ENCODE results near the gene PDPK1. TPM values are rescaled to one million over a fixed set of nuclear protein-coding genes. Genes with fewer than 3 reads are reported as not detected.

PDPK1 gene
- total and polyA plus RNA-seq, 8 donors: 36.5 to 64.8 (median 44.4) TPM

GRCh38 chr16:2505695-2506094 lies 32.1 kb upstream of the PDPK1 start:
- Histone ChIP-seq H3K27me3 (no peaks in the 10 kb centered on the region), H3K9me3 (no peaks in the 10 kb centered on the region), H3K4me1 (peaks cover 0 to 74% of the 10 kb centered on the region in 2 donors), H3K27ac (no peak overlapping the region), H3K36me3 (peaks cover 0 to 6% of the 10 kb centered on the region in 2 donors), H3K4me3 (no peak overlapping the region)
- ATAC-seq (no peak), DNase-seq (no peak)
- intact Hi-C loops (cut with DNase I): no loop called here
- TF ChIP-seq, protein P1, sequence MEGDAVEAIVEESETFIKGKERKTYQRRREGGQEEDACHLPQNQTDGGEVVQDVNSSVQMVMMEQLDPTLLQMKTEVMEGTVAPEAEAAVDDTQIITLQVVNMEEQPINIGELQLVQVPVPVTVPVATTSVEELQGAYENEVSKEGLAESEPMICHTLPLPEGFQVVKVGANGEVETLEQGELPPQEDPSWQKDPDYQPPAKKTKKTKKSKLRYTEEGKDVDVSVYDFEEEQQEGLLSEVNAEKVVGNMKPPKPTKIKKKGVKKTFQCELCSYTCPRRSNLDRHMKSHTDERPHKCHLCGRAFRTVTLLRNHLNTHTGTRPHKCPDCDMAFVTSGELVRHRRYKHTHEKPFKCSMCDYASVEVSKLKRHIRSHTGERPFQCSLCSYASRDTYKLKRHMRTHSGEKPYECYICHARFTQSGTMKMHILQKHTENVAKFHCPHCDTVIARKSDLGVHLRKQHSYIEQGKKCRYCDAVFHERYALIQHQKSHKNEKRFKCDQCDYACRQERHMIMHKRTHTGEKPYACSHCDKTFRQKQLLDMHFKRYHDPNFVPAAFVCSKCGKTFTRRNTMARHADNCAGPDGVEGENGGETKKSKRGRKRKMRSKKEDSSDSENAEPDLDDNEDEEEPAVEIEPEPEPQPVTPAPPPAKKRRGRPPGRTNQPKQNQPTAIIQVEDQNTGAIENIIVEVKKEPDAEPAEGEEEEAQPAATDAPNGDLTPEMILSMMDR (IDR thresholded peaks at IDR 0.05): no peak

DNA sequence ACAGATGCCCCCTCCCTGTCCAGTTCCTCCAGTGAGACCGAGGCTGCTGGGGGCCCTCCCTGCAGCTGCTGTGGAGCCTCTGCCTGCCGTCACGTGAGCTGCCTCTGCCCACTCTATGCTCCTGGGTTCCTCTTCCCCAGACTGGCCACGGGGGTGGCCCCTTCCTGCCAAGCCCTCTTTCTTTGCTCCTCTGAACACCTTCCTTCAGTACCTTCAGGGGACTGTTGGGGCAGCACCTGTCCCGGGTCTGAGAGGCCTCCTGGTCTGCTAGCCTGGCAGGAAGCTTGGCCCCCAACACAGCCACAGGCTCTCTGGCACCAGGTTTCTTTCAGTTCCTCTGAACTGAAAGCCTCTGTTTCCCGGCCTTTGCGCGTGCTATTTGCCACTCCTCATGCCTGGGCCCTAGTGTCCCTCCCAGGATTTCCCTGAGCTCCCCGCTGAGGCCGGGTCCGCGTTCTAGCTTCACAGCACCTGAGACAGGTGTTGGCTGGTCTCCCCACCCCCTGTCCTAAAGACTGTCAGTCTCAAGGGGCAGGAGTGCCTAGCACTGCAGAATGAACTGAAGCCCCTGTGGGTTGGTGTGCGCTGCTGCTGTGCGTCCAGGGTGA lies 30.7 kb upstream of the PDPK1 start:
- H3K27ac ChIP-seq: peak overlapping the region; percentile 75 to 91

DNA sequence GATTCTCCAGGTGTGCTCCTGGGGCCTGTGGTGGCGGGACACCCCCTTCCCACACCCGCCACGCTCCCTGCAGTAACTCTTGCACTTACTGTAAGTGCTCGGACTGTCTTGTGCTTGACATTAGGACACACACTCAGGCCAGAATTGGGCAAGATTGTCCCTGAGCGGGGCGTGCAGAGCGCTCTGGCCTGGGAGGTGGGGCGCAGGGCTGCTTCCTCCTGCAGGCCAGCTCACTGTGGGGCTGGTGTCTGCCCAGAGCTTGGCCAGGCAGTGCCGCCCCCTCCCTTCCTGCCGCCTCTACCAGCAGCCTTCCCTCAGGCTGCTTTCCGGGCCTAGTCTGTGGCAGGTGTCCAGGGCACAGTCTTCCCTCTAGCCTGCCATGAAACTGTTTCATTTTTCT lies 30.2 kb upstream of the PDPK1 start:
- DNase-seq (peak in 2 of 4 donors; percentile 82 to 94), ATAC-seq (peak; percentile 67)
- Histone ChIP-seq H3K27me3 (no peaks in the 10 kb centered on the region), H3K27ac (peak overlapping the region; percentile 75 to 91), H3K9me3 (no peaks in the 10 kb centered on the region), H3K4me1 (peaks cover 0 to 73% of the 10 kb centered on the region in 2 donors), H3K4me3 (peak overlapping the region in 1 of 2 donors; percentile 6), H3K36me3 (no peaks in the 10 kb centered on the region)
- TF ChIP-seq, protein P1 (IDR thresholded peaks at IDR 0.05): no peak
- intact Hi-C loops (cut with DNase I): no loop called here

More for the DNA sequence above, 30.7 kb upstream of the PDPK1 start:
- DNase-seq (peak in 2 of 4 donors; percentile 82 to 87), ATAC-seq (peak; percentile 46)
- H3K4me3 ChIP-seq: peak overlapping the region in 1 of 2 donors; percentile 6
- TF ChIP-seq, protein P1 (IDR thresholded peaks at IDR 0.05): peak in 1 of 2 donors; percentile 17
- no peaks in the 10 kb centered on the region for H3K9me3 ChIP-seq
- intact Hi-C loops (cut with DNase I): no loop called here
- no peaks in the 10 kb centered on the region for H3K27me3 ChIP-seq
- peaks cover 0 to under 1% of the 10 kb centered on the region in 2 donors for H3K36me3 ChIP-seq
- H3K4me1 ChIP-seq: peaks cover 0 to 74% of the 10 kb centered on the region in 2 donors

- ATAC-seq (no peak), DNase-seq (peak in 1 of 4 donors; percentile 55)
- Histone ChIP-seq H3K36me3 (no peaks in the 10 kb centered on the region), H3K27me3 (no peaks in the 10 kb centered on the region), H3K4me1 (peaks cover 5 to 69% of the 10 kb centered on the region in 2 donors), H3K27ac (peak overlapping the region in 1 of 2 donors; percentile 91), H3K9me3 (no peaks in the 10 kb centered on the region), H3K4me3 (no peak overlapping the region)
- TF ChIP-seq, protein P1 (IDR thresholded peaks at IDR 0.05): no peak
- intact Hi-C loops (cut with DNase I): no loop called here
Measured at GRCh38 chr16:2508722-2509400, 29.0 kb upstream of the PDPK1 start.

GRCh38 chr16:2511128-2511800 lies 26.6 kb upstream of the PDPK1 start:
- H3K36me3 ChIP-seq: peaks cover 0 to 4% of the 10 kb centered on the region in 2 donors
- H3K4me1 ChIP-seq: peaks cover 16 to 84% of the 10 kb centered on the region in 2 donors
- ATAC-seq: peak; percentile 7
- no peaks in the 10 kb centered on the region for H3K27me3 ChIP-seq
- TF ChIP-seq, protein P1 (IDR thresholded peaks at IDR 0.05): no peak
- no peak overlapping the region for H3K4me3 ChIP-seq
- intact Hi-C loops (cut with DNase I): no loop called here
- DNase-seq: peak in 3 of 4 donors; percentile 63 to 87 (median 77)
- no peaks in the 10 kb centered on the region for H3K9me3 ChIP-seq
- no peak overlapping the region for H3K27ac ChIP-seq

Measured in left lung (tissue), 10 donors.